Inflammatory macrophage (primary cell): ENCODE measurements around the gene WT1.

Experiments
- DNase-seq, 2 donors: peaks; one replicate each; pipeline ENCODE4 v3.0.0-alpha.2; 2020 to 2022

Gene WT1

GRCh38 chr11:32438346-32438865, 3.1 kb upstream of the WT1 start:
- no peak for DNase-seq

GRCh38 chr11:32437495-32438345, 2.4 kb upstream of the WT1 start:
- DNase-seq, result no peak

- no peak for DNase-seq
Observed at GRCh38 chr11:32436751-32437494, 1.6 kb upstream of the WT1 start.

GRCh38 chr11:32435942-32436750, 807 bp upstream of the WT1 start:
- no peak for DNase-seq

GRCh38 chr11:32435152-32435480, 223 bp downstream of the WT1 start:
- DNase-seq, result peak in 1 of 2 donors; percentile 53

GRCh38 chr11:32434356-32435151, 785 bp downstream of the WT1 start:
- peak in 1 of 2 donors; percentile 31 for DNase-seq

GRCh38 chr11:32433914-32434355, 1.4 kb downstream of the WT1 start:
- DNase-seq, result no peak

- no peak for DNase-seq
Observed at GRCh38 chr11:32433101-32433913, 2.0 kb downstream of the WT1 start.

GRCh38 chr11:32432565-32432964, 2.8 kb downstream of the WT1 start:
- DNase-seq, result no peak

GRCh38 chr11:32430568-32431381, 4.6 kb downstream of the WT1 start:
- DNase-seq, result no peak

GRCh38 chr11:32429477-32429876, 5.9 kb downstream of the WT1 start:
- no peak for DNase-seq

GRCh38 chr11:32428665-32429303, 6.6 kb downstream of the WT1 start:
- no peak for DNase-seq

GRCh38 chr11:32427935-32428664, 7.2 kb downstream of the WT1 start:
- DNase-seq, result no peak

GRCh38 chr11:32427616-32427934, 7.8 kb downstream of the WT1 start:
- no peak for DNase-seq

GRCh38 chr11:32426819-32427615, 8.3 kb downstream of the WT1 start:
- no peak for DNase-seq

- no peak for DNase-seq
Observed at GRCh38 chr11:32426192-32426591, 9.1 kb downstream of the WT1 start.

GRCh38 chr11:32425761-32426160, 9.6 kb downstream of the WT1 start:
- DNase-seq, result no peak

- no peak for DNase-seq
Observed at GRCh38 chr11:32422545-32422944, 12.8 kb downstream of the WT1 start.
